ACC112 (cell line): ENCODE measurements around the gene C5orf47.

Source experiments
- H2AFZ ChIP-seq: fragments of 200-600 bp; sonication (generic); one replicate; pipeline ENCODE4 v1.6.0; 2017; ENCODE audit warnings: antibody characterized with exemption, low read length; ENCODE audit not compliant: unreplicated experiment
- H3K27ac ChIP-seq: fragments of 200-600 bp; sonication (generic); 2 replicates; pipeline ENCODE4 v1.5.1; 2014; ENCODE audit warnings: low read depth, mild to moderate bottlenecking, antibody characterized with exemption, low read length, moderate library complexity
- H3K27me3 ChIP-seq: fragments of 200-600 bp; sonication (generic); 2 replicates; pipeline ENCODE4 v1.6.1; 2014; ENCODE audit warnings: mild to moderate bottlenecking, antibody characterized with exemption, low read length, moderate library complexity, mixed read lengths; ENCODE audit not compliant: insufficient read depth
- H3K36me3 ChIP-seq: fragments of 200-600 bp; sonication (generic); 2 replicates; pipeline ENCODE4 v1.6.1; 2016; ENCODE audit warnings: mild to moderate bottlenecking, antibody characterized with exemption, low read length, moderate library complexity, mixed read lengths; ENCODE audit not compliant: insufficient read depth
- H3K4me1 ChIP-seq: fragments of 200-600 bp; sonication (generic); one replicate; pipeline ENCODE4 v1.6.1; 2016; ENCODE audit warnings: low read length, mixed read lengths; ENCODE audit not compliant: insufficient read depth, unreplicated experiment, control insufficient read depth
- H3K4me3 ChIP-seq: fragments of 200-600 bp; sonication (generic); 2 replicates; pipeline ENCODE4 v1.5.1; 2014; ENCODE audit warnings: mild to moderate bottlenecking, low read depth, low read length
- H3K79me2 ChIP-seq: fragments of 200-600 bp; sonication (generic); one replicate; pipeline ENCODE4 v1.6.0; 2016; ENCODE audit warnings: low read length; ENCODE audit not compliant: control insufficient read depth, unreplicated experiment, insufficient read depth

C5orf47 gene

GRCh38 chr5:173988554-173989431, at the start of gene C5orf47:
TSS of gene C5orf47 (plus strand) at chr5:173989170. CDS start at chr5:173989264, 94 bp downstream.
- Histone ChIP-seq H3K36me3 (no peaks in the 10 kb centered on the region), H3K27ac (no peak within 1 kb of the TSS), H3K79me2 (no peaks in the 10 kb centered on the region), H3K4me1 (no peaks in the 10 kb centered on the region), H2AFZ (no peak within 1 kb of the TSS), H3K4me3 (no peak within 1 kb of the TSS), H3K27me3 (peaks cover 21% of the 10 kb centered on the region)

GRCh38 chr5:173940269-173940668, 48.7 kb upstream of the C5orf47 start:
- Histone ChIP-seq H3K4me3 (no peak overlapping the region), H3K27me3 (no peaks in the 10 kb centered on the region), H3K27ac (no peak overlapping the region), H3K4me1 (peaks cover 10% of the 10 kb centered on the region), H3K79me2 (peaks cover 9% of the 10 kb centered on the region), H3K36me3 (peaks cover 5% of the 10 kb centered on the region; the same call in 1 of the 2 replicates), H2AFZ (no peak overlapping the region)

GRCh38 chr5:173941102-173941501, 47.9 kb upstream of the C5orf47 start:
- Histone ChIP-seq H3K4me1 (peaks cover 10% of the 10 kb centered on the region), H3K27ac (no peak overlapping the region), H3K79me2 (peaks cover 9% of the 10 kb centered on the region)

GRCh38 chr5:173941758-173942401, 47.1 kb upstream of the C5orf47 start:
- Histone ChIP-seq H3K27ac (no peak overlapping the region), H3K36me3 (peaks cover 12% of the 10 kb centered on the region; the same call in 1 of the 2 replicates), H2AFZ (no peak overlapping the region), H3K79me2 (peaks cover 9% of the 10 kb centered on the region), H3K4me3 (no peak overlapping the region), H3K27me3 (no peaks in the 10 kb centered on the region), H3K4me1 (peaks cover 10% of the 10 kb centered on the region)

More at GRCh38 chr5:173941102-173941501, 47.9 kb upstream of the C5orf47 start:
- Histone ChIP-seq H3K4me3 (no peak overlapping the region), H2AFZ (no peak overlapping the region), H3K27me3 (no peaks in the 10 kb centered on the region), H3K36me3 (peaks cover 7% of the 10 kb centered on the region; the same call in 1 of the 2 replicates)

GRCh38 chr5:173944511-173944910, 44.5 kb upstream of the C5orf47 start:
- peaks cover 9% of the 10 kb centered on the region for H3K79me2 ChIP-seq
- H3K4me1 ChIP-seq = peaks cover 10% of the 10 kb centered on the region

GRCh38 chr5:173945160-173945559, 43.8 kb upstream of the C5orf47 start:
- Histone ChIP-seq H3K27me3 (no peaks in the 10 kb centered on the region), H3K4me3 (no peak overlapping the region), H3K4me1 (peaks cover 10% of the 10 kb centered on the region), H3K79me2 (peaks cover 9% of the 10 kb centered on the region), H2AFZ (no peak overlapping the region), H3K27ac (no peak overlapping the region), H3K36me3 (peaks cover 15% of the 10 kb centered on the region)

More at GRCh38 chr5:173944511-173944910, 44.5 kb upstream of the C5orf47 start:
- Histone ChIP-seq H3K27ac (no peak overlapping the region), H3K27me3 (no peaks in the 10 kb centered on the region), H3K36me3 (peaks cover 12% of the 10 kb centered on the region; the same call in 1 of the 2 replicates), H3K4me3 (no peak overlapping the region), H2AFZ (no peak overlapping the region)

- H3K27ac ChIP-seq = no peak overlapping the region
- H3K4me1 ChIP-seq = peaks cover 10% of the 10 kb centered on the region
- H3K27me3 ChIP-seq = no peaks in the 10 kb centered on the region
- no peak overlapping the region for H3K4me3 ChIP-seq
- H2AFZ ChIP-seq = no peak overlapping the region
- H3K36me3 ChIP-seq = peaks cover 22% of the 10 kb centered on the region
- H3K79me2 ChIP-seq = peaks cover 9% of the 10 kb centered on the region
Measured at GRCh38 chr5:173946323-173946722, 42.6 kb upstream of the C5orf47 start.

- H3K36me3 ChIP-seq = peaks cover 42% of the 10 kb centered on the region
Measured at GRCh38 chr5:173950829-173951228, 38.1 kb upstream of the C5orf47 start.

GRCh38 chr5:173953528-173954090, 35.4 kb upstream of the C5orf47 start:
- Histone ChIP-seq H3K79me2 (no peaks in the 10 kb centered on the region), H3K27me3 (no peaks in the 10 kb centered on the region), H3K36me3 (peaks cover 38% of the 10 kb centered on the region), H3K4me1 (no peaks in the 10 kb centered on the region), H3K27ac (no peak overlapping the region), H3K4me3 (no peak overlapping the region), H2AFZ (no peak overlapping the region)

More at GRCh38 chr5:173950829-173951228, 38.1 kb upstream of the C5orf47 start:
- Histone ChIP-seq H3K27ac (no peak overlapping the region), H2AFZ (no peak overlapping the region), H3K4me3 (no peak overlapping the region), H3K4me1 (no peaks in the 10 kb centered on the region), H3K79me2 (no peaks in the 10 kb centered on the region), H3K27me3 (no peaks in the 10 kb centered on the region)

GRCh38 chr5:173954671-173955521, 34.1 kb upstream of the C5orf47 start:
- no peaks in the 10 kb centered on the region for H3K27me3 ChIP-seq
- H3K27ac ChIP-seq = no peak overlapping the region
- peaks cover 37% of the 10 kb centered on the region for H3K36me3 ChIP-seq
- no peak overlapping the region for H3K4me3 ChIP-seq
- H3K4me1 ChIP-seq = no peaks in the 10 kb centered on the region
- H3K79me2 ChIP-seq = no peaks in the 10 kb centered on the region
- H2AFZ ChIP-seq = no peak overlapping the region
